SU-DHL-6 (cell line): Measurements from ENCODE around the gene CDH3.

Experiments
- H2AFZ ChIP-seq: fragments of 200-600 bp; sonication (generic); 2 replicates; pipeline ENCODE4 v1.6.1; 2014; ENCODE audit warnings: low read depth, mild to moderate bottlenecking, moderate library complexity, mixed read lengths, antibody characterized with exemption, low read length; ENCODE audit not compliant: severe bottlenecking
- H3F3A ChIP-seq: fragments of 200-600 bp; shearing (Covaris generic); 2 replicates; pipeline ENCODE4 v1.6.0; 2016; ENCODE audit warnings: antibody characterized with exemption, mild to moderate bottlenecking; ENCODE audit not compliant: insufficient read depth
- H3K27ac ChIP-seq: fragments of 200-600 bp; sonication (generic); 2 replicates; pipeline ENCODE4 v1.5.1; 2016; ENCODE audit warnings: low read depth, mild to moderate bottlenecking, low read length, moderate library complexity, mixed read lengths
- H3K27me3 ChIP-seq: fragments of 200-600 bp; sonication (generic), shearing (Covaris generic); 2 replicates; pipeline ENCODE4 v1.6.0; 2014; ENCODE audit warnings: mild to moderate bottlenecking, low read length
- H3K36me3 ChIP-seq: fragments of 200-600 bp; sonication (generic); 2 replicates; pipeline ENCODE4 v1.6.1; 2014; ENCODE audit warnings: mild to moderate bottlenecking, low read length, mixed read lengths
- H3K4me2 ChIP-seq: fragments of 300-600, 200-600 bp; shearing (Covaris generic), sonication (generic); 2 replicates; pipeline ENCODE4 v1.6.0; 2014; ENCODE audit warnings: low read length, low read depth, mild to moderate bottlenecking; ENCODE audit not compliant: poor library complexity, severe bottlenecking
- H3K4me3 ChIP-seq: fragments of 200-600 bp; sonication (generic); 2 replicates; pipeline ENCODE4 v1.5.1; 2014; ENCODE audit warnings: antibody characterized with exemption, low read length, mild to moderate bottlenecking, mixed read lengths; ENCODE audit not compliant: insufficient read depth, poor library complexity, severe bottlenecking
- H3K79me2 ChIP-seq: fragments of 200-600 bp; sonication (generic); 2 replicates; pipeline ENCODE4 v1.6.1; 2014; ENCODE audit warnings: mild to moderate bottlenecking, low read length, moderate library complexity; ENCODE audit not compliant: insufficient read depth
- H3K9ac ChIP-seq: fragments of 200-600 bp; sonication (generic); 2 replicates; pipeline ENCODE4 v1.7.0; 2014; ENCODE audit warnings: mild to moderate bottlenecking, low read length
- H3K9me2 ChIP-seq: fragments of 200-600 bp; sonication (generic); replicated peaks from 2 replicates; pipeline ENCODE4 v1.6.1; 2014; ENCODE audit warnings: low read length; ENCODE audit not compliant: insufficient read depth
- H3K9me3 ChIP-seq: fragments of 200-600 bp; sonication (generic); 2 replicates; pipeline ENCODE4 v1.6.1; 2014; ENCODE audit warnings: low read length, mixed read lengths; ENCODE audit not compliant: insufficient read depth
- H4K20me1 ChIP-seq: fragments of 200-600 bp; sonication (generic); 2 replicates; pipeline ENCODE4 v1.6.1; 2014; ENCODE audit warnings: low read depth, mild to moderate bottlenecking, antibody characterized with exemption, low read length, moderate library complexity, mixed read lengths
- CTCF ChIP-seq: fragments of 200-600 bp; sonication (generic); IDR thresholded peaks from one replicate; pipeline ENCODE4 v1.5.1; 2017; ENCODE audit warnings: antibody characterized with exemption, mild to moderate bottlenecking, low read length, moderate library complexity; ENCODE audit not compliant: insufficient read depth, poor library complexity, severe bottlenecking
- EZH2phosphoT487 ChIP-seq: fragments of 200-600 bp; sonication (generic), shearing (Covaris generic); conservative IDR thresholded peaks from 2 replicates; pipeline ENCODE4 v1.6.1; 2018; ENCODE audit warnings: mild to moderate bottlenecking, antibody characterized with exemption, low read length, moderate library complexity, mixed read lengths

The CDH3 gene

GRCh38 chr16:68627951-68628425 lies 17.1 kb upstream of the CDH3 start:
- Histone ChIP-seq H3K4me3 (no peak overlapping the region), H3K36me3 (no peaks in the 10 kb centered on the region), H3K79me2 (no peaks in the 10 kb centered on the region), H3K4me2 (no peak overlapping the region), H2AFZ (no peak overlapping the region), H3K9me2 (no peaks in the 10 kb centered on the region), H3K27me3 (no peaks in the 10 kb centered on the region), H3K27ac (no peak overlapping the region), H3K9me3 (no peaks in the 10 kb centered on the region), H4K20me1 (no peaks in the 10 kb centered on the region), H3K9ac (no peak overlapping the region), H3F3A (no peaks in the 10 kb centered on the region)
- TF ChIP-seq CTCF (no peak), EZH2phosphoT487 (no peak)

- Histone ChIP-seq H3K9me3 (no peaks in the 10 kb centered on the region), H3F3A (no peaks in the 10 kb centered on the region), H3K4me2 (no peak overlapping the region), H3K9me2 (no peaks in the 10 kb centered on the region), H3K36me3 (no peaks in the 10 kb centered on the region), H3K27ac (no peak overlapping the region), H3K4me3 (no peak overlapping the region), H3K9ac (no peak overlapping the region), H3K79me2 (no peaks in the 10 kb centered on the region), H2AFZ (no peak overlapping the region), H4K20me1 (no peaks in the 10 kb centered on the region), H3K27me3 (no peaks in the 10 kb centered on the region)
- TF ChIP-seq EZH2phosphoT487, result no peak
- TF ChIP-seq CTCF, result no peak
Observed at GRCh38 chr16:68629351-68629910, 15.7 kb upstream of the CDH3 start.

GRCh38 chr16:68636064-68636560 lies 9.0 kb upstream of the CDH3 start:
- Histone ChIP-seq H2AFZ (no peak overlapping the region), H3K9me3 (no peaks in the 10 kb centered on the region), H3K27ac (no peak overlapping the region), H3K9me2 (no peaks in the 10 kb centered on the region), H3K27me3 (no peaks in the 10 kb centered on the region), H4K20me1 (no peaks in the 10 kb centered on the region), H3K36me3 (no peaks in the 10 kb centered on the region), H3K4me3 (no peak overlapping the region), H3F3A (no peaks in the 10 kb centered on the region), H3K9ac (no peak overlapping the region), H3K4me2 (no peak overlapping the region), H3K79me2 (no peaks in the 10 kb centered on the region)
- TF ChIP-seq CTCF (no peak), EZH2phosphoT487 (no peak)
